Pons (tissue), 1 donor: ENCODE results near the gene DNER.
"Not testable (repeated sequence)": the region's sequence is repeated elsewhere in the genome, so short reads cannot be mapped to it uniquely, and the experiment has no call there.

ENCODE experiments used
- DNase-seq: peaks from one replicate; pipeline ENCODE4 v3.0.0-alpha.2; 2016; ENCODE audit warnings: low spot score

DNER gene

DNA sequence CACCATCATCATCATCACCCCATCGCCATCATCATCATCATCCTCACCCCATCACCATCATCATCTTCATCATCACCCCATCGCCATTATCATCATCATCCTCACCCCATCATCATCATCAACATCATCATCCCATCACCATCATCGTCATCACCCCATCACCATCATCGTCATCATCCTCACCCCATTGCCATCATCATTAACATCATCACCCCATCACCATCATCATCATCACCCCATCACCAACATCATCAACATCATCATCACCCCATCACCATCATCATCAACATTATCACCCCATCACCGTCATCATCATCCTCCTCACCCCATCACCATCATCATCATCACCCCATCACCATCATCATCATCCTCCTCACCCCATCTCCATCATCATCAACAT lies 151.0 kb downstream of the DNER start:
- no peak for DNase-seq

DNA sequence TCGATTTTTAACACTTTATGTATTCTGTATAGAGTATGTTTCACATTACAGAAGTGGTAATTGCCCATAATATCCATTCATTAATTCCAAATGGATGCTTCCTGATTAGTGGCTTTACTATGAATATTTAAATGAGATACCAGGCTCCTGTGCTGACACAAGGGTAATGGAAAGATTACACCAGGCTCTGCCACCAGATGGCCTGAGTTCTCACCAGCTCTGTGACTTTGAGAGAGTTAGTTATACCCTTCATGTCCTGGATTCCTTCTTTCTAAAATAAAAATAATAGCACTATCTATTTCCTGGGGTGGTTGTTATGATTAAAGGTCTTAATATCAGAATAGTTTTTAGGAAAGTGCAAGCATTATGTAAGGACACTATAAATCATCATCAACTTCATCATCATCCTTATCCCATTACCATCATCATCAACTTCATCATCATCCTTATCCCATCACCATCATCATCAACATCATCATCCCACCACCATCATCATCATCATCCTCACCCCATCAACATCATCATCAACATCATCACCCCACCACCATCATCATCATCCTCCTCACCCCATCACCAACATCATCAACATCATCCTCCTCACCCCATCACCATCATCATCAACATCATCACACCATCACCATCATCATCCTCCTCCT lies 151.8 kb downstream of the DNER start:
- no peak for DNase-seq

DNA sequence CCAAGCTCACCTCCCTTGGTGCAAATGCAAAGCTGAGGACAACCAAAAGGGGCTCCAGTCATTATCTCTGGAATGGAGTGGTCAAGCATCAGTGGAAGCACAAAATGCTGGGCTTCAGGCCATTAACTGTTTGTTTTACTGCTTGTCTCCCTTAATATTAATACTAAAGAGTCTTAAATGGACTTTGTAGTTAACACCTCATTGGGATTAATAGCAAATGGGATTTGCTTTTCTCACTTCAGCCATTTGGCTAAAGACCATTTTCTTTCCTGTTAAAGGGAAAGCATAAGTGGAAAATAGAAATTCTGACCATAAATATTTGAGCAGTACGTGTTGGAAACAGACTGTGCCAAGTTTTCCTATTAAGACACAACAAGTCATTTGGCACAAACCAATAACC lies 154.4 kb downstream of the DNER start:
- DNase-seq = no peak

DNA sequence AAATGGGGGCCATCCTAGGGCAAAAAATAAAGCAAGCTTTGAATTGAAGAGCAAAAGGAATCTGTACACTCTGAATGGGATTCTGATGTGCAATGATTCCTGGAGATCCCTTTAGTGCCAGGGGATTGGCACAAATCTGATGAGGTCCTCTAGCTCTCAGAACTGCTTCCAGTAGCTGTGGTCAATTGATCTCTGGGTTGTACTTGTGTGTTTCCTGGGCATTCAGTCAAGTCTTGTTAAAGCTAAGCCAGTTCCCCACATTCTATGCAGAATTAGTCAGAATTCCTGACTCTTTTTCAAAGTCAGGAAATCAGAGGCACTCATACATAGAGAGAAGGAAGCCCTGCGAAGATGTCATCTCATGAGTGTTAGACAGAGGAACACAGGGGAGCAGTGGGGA lies 161.3 kb downstream of the DNER start:
- no peak for DNase-seq

DNA sequence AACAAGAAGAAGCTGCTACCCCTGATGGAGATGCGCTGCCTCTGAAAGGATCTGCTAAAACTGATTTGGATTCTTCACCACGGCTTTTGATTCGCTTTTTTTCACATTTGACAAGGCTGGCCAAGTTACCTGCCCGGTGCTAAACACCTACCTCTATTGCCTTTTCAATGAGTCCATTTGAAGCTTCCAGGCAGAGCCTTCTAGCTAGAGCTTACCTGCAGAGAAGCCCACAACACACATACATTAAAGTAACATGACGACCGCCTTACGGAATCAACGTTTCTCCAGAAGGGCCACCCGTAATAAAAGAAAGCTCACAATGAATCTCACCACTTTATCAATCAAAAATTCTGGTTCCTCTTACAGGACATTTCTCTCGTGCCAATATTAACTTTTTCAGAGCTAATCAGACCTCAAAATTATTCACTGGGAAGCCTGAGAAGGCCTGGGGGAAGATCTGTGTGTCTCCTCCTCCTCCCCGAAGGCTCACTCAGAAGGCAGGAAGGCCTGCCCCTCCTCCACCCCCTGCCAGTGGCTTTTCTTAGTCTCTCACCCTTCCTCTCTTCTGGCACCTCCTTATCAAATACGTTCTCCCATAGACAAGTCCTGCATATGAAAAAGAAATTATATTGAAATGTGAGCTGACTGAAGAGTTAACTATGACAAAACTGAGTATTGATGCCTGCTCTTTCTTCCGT lies 171.0 kb downstream of the DNER start:
- DNase-seq = no peak

DNA sequence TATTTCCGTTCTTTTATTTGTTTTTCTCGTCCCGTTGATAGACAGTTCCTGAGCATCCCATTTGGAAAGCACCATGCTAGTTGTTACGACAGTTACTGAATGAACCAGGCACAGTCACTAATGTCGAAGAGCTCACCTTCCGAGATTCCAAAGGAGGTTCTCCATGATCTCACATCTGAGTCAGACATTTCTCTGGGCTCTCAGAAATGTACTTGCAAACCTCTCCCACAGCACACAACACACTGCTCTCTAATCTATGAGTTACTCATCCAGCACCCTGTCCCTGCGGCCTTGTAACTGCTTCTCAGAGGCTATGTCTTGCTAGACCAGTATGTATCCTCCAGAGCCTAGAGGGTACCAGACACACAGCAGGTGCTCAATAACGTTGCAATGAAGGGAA lies 174.7 kb downstream of the DNER start:
- no peak for DNase-seq

DNA sequence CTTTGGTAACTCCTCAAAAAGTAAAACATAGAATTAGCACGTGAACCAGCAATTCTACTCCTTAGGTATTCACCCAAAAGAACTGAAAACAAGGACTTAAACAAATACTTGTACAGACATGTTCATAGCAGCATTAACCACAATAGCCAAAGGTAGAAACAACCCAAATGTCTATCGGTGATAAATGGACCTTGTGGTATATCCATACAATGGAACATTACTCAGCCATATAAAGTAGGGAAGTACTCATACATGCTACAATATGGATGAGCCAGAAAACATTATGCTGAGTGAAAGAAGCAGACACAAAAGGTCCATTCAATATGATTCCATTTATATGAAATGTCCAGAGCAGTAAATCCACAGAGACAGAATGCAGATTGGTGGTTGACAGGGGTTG lies 182.8 kb downstream of the DNER start:
- no peak for DNase-seq

DNA sequence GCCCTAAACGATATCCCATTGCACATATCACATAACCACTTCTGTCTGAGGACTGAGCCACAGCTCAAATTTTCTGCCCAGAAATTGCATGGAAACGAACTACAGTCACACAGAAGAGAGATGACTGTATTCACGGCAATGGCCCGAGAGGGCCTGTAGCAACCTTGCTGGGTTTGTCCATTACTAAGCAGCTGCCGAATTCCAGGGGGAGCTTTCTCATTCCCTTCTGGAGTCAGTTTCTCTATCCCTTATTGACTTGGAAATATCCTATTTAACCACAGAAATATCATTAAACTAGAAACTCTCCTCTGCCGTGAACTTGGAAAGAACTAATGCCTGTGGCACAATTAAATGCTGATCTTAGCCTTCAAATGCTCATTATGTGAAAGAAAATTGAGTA lies 183.9 kb downstream of the DNER start:
- no peak for DNase-seq

DNA sequence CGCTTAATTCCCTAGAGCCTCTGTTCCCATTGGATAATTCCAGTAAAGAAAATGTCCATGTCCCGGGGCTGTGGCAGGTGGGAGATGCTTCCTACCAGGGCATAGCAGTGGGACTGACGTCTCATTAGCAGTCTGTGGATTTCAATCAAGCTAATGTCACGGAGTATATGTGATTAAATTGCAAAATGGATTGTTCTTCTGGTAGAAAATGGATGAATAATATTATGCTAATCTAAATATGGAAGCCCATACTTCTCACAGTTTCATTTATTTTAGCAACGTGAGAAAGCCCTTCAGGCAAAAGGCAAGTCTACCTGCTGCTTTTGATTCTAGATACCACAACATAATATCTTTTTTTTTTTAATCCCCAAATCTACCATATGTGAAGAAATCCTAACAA lies 185.5 kb downstream of the DNER start:
- no peak for DNase-seq

DNA sequence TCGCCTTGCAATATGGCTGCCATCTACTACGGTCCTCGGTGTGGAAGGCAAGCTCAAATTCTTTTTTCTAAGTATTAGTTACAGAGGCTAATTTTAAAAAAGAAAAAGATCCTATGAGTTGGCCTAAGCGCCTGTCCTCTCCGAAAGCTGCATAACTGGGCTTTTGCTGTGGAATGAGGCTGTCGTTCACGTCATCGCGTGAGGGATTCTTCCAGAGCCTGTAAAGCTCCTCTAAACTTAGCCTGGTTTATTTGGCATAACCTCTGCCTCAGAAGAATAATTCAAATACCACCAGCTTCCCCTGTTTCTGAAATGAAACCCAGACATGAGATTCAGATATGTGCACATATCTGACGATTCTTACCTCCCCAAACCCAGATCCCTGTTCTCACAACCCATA lies 187.4 kb downstream of the DNER start:
- DNase-seq = no peak

DNA sequence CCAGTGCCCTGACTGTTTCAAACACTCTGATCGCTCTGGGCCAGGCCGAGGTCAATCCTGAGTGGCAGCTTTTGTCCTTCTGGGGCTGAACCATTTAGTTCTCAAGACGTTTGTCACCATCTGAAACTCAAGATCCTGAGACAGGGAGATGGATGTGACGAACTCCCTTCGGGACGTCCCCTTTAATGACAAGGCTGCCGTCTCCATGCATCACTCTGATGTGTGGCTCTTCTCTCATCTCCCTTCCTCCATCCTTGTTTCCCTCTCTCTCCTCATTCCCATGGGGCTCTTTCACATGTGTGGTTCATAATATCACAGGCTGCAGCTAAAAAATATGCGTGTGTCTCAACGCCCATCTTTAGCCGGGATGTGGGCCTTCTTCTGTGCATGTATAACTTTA lies 189.6 kb downstream of the DNER start:
- no peak for DNase-seq

DNA sequence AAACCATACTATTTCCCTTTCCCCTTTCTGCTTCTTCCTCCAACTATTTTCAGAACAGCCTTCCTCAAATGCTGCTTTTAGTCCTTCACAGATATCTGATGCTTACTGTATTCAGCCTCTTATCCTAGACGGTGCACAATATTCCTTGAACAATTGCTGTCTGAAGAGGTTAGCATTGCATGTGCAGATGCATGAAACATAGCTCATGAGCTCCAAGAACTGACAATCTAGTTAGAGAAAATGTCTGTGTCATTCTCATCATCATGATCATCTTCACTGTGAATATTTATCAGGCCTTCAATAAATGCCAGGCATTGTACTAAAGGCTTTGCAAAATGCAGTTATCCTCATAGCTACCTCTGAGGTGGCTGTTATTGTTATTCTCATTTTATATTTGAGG lies 190.7 kb downstream of the DNER start:
- peak; percentile 11 for DNase-seq

DNA sequence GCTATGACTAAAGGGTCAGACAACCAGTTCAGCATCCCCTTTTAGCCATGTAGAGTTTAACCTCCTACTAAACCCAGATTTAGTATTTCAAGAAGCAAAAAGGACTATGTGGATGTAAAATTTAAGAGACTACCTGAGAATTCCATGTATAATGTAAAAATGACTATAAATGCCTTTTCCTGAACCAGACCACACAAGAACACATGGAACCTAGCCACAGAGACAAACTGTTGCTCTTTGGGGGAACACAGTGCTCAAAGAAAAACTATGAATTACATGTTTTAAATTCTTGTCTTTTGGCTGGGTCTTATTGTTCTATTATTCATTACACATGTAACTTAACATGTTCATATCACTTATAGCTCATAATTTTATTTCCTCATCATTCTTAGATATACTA lies 192.8 kb downstream of the DNER start:
- DNase-seq = no peak

DNA sequence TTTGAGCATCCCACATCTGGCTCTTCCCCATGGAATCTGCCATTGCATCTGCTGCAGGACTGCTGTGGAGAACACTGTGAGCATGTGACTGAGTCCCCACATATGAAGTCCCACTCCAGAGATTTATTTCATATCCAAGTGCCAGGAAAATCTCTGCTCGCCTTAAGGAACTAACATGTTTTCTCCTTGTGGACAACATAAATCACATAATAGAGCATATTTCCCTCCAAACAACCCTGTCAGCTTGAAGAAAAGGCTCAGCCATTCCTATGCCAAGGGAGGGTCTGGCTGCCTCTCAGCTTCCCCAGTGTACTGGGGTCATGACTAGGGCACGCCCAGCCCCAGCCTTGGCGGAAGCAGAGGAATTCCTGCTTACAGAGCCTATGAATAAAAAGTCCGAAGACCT lies 193.7 kb downstream of the DNER start:
- DNase-seq = no peak

DNA sequence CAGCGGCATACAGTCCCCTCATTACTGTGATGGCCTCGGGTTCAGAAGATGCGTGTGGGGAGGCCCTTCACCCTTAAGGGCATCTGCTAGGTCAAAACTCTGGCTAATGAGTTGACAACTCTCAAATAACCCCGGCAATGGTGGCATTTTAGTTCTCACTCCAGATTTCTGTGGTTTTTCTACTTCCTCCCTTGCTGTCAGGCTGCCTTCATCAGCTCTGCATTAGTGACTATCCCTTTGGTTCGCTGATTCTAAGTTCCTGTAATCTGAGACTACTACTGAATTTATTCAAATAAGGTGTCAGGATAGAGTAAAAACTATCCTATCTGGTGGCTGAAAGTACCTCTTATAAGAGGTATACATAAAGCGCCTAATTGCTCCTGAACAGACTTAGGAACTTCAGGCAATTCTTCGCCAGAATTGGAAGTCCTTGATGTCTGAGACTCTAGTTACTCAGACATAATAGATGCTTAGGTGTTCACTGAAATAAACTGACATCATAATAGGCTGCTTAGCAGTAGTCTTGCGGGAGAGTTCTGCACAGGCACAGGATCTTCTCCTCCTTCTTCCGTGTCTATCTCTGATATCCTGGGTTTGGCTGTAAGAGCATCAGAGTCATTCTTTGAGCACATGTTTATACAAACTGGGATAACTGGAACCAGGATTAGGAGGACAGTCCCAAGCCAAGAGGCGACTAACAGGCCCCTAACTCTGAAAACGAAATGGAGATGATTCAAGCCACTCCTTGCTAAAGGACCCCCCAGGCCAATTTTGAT lies 194.5 kb downstream of the DNER start:
- peak; percentile 20 for DNase-seq

DNA sequence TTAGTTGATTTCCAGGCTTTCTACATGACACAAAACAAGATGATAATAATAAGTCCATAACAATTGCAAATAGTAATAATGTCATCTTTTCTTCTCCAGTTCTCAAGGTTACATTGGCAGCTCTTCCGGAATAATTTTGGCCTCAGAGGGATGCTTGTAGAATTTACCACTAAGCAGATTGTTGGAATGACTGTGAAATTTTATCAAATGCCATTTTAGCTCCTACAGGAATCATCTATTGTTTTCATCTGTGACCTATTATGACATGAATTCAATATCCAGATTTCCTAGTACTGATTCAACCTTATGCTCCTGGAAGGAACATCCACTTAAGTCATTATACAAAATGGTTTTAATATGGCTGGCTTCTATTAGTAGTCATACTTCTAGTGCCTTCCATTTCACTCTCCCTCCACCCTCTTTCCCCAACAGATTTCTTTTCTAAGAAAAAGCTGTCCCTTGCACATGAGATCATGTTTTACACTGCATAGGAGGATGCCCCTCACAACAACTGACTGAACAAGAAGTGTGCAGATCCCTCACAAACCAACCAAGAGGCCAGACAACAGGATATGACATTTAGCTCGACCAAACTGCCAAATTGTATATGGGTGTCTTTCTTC lies 200.0 kb downstream of the DNER start:
- DNase-seq = no peak

DNA sequence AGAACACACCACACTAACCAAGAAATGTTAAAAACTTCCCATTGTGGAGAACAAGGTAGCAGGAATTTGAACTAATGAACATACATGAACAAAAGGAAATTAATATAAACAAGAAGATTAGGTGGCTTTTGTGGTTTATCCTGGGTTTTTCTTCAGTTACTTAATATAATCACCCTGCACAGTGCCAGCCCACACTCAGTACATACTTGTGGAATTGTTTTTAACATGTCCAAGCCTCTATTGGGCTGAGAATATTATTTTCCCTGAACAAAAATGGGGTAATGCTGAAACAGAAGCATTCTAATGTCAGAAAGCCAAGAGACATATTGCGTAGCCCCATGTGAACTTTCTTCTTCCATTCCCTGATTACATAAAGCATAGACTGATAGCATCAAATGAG lies 202.8 kb downstream of the DNER start:
- no peak for DNase-seq

DNA sequence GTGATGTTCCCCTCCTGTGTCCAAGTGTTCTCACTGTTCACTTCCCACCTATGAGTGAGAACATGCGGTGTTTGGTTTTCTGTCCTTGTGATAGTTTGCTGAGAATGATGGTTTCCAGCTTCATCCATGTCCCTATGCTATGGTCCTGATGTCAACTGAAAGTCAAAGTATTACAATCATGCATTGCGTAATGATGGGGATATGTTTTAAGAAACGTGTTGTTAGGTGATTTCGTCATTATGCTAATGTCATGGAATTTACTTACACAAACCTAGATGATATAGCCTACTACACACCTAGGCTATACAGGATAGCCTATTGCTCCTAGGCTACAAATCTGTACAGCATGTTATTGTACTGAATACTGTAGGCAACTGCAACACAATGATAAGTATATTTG lies 207.7 kb downstream of the DNER start:
- not testable (repeated sequence) for DNase-seq

DNA sequence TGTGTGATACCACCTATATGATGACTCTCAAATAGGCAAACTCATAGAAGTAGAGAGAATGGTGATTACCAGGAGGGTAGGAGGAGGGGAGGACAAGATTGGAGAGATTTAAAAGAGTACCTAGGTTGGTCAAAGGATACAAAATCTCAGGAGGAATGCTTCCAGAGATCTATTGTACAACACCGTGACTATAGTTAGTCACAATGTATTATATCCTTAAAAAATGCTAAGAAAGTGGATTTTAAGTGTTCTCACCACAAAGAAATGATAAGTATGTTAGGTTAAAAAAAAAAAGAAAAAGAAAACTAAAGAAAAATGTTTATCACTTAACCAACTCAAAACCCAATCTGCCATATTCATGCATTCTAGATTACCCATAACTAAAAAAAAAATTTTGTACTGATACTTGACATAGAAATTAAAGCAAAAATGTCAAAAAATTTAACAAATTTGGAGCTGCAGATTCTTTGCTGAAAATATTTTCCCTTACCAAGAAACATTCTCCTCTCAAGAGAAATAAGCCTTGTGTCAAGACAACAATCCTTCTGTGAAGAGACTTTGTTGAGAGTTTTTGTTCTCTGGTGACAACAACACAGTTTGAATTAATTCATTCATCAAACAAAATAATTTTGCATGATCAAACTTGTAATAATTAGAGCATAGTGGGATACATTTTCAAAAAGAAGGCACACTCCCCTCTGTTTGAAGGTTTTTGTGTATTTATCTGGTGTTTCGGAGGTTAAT lies 213.1 kb downstream of the DNER start:
- DNase-seq = peak; percentile 54

DNA sequence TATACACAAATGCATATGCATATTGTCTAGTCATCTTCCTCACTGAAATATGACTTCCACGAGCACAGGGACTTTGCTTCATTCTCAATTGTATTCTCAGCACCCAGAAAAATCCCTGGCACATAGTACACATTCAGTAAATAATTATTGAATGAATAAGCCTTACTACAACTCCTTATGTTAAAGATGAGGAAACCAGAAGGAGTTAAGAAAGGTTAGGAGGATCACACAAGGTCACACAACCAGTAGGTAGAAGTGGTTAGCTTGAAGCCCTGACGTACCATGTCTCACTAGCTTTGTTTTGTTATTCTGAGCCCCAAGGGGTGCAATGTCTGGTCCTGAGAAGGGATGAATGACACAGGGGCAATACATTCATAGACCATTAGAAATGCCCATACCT lies 222.3 kb downstream of the DNER start:
- DNase-seq = no peak

DNA sequence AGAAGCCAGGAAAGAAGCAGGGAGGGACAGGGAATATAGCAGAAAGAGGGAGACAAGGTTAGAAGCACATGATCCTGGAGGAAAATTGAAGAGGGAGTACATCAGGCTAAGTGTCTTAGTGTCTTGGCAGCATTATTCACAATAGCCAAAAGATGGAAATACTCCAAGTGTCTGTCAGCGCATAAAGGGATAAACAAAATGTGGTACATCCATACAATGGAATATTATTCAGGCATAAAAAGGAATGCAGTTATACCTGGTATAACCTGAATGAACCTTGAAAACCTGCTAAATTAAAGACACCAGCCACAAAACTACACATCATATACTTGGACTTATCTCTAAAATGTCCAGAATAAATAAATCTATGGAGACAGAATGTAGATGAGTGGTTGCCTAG lies 224.2 kb downstream of the DNER start:
- no peak for DNase-seq

DNA sequence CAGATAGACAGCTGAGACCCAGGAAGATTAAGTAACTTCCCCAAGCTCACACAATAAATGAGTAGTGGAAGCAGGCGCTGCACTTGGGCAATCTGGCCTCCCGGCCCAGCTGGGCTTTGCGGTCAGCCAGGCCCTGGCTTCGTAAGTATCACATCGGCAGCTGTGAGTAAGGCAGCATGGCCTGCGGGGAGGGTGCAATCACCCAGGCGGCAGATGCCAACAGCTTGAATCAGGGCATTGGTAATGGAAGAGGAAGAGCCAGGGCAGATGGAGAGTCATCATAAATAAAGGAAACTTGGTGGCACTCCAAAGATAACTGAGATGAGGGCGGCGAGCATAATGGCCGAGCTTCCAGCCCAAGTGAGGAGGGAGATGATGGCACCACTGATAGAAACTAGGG lies 225.3 kb downstream of the DNER start:
- peak; percentile 63 for DNase-seq
